Measurements from ENCODE around the gene CTDSP2. TPM values are rescaled to one million over a fixed set of nuclear protein-coding genes. Genes with fewer than 3 reads are reported as not detected.
A peak's percentile ranks its signal among the peaks of the same experiment; 100 is the strongest.

CTDSP2 gene
- total RNA-seq, 1 donor from 2014 or later, result 129 TPM

GRCh38 chr12:57877876-57878275 is 31.3 kb upstream of the CTDSP2 start:
- peaks cover 8 to 32% of the 10 kb centered on the region in 2 donors for H3K4me1 ChIP-seq
- H3K9me3 ChIP-seq, result no peaks in the 10 kb centered on the region
- intact Hi-C loops (cut with DNase I), result no loop called here
- H3K27ac ChIP-seq, result peak overlapping the region in 1 of 2 donors; percentile 56
- no peak for TF ChIP-seq CTCF (IDR thresholded peaks at IDR 0.05)
- DNase-seq (ENCODE audit: low spot score in 2 of 2), result no peak
- H3K27me3 ChIP-seq, result no peaks in the 10 kb centered on the region
- no peak overlapping the region for H3K4me3 ChIP-seq
- no peaks in the 10 kb centered on the region for H3K36me3 ChIP-seq

- DNase-seq (ENCODE audit: low spot score in 2 of 2), result no peak
- H3K36me3 ChIP-seq, result no peaks in the 10 kb centered on the region
- intact Hi-C loops (cut with DNase I), result no loop called here
- no peak for TF ChIP-seq CTCF (IDR thresholded peaks at IDR 0.05)
- H3K9me3 ChIP-seq, result no peaks in the 10 kb centered on the region
- H3K4me1 ChIP-seq, result peaks cover 8 to 32% of the 10 kb centered on the region in 2 donors
- H3K27ac ChIP-seq, result peak overlapping the region; percentile 65 to 76
- no peaks in the 10 kb centered on the region for H3K27me3 ChIP-seq
- peak overlapping the region in 1 of 2 donors; percentile 34 for H3K4me3 ChIP-seq
Observed at GRCh38 chr12:57875753-57876547, 29.4 kb upstream of the CTDSP2 start.

- Histone ChIP-seq H3K27ac (peak overlapping the region; percentile 57 to 68), H3K9me3 (no peaks in the 10 kb centered on the region), H3K4me3 (no peak overlapping the region), H3K36me3 (no peaks in the 10 kb centered on the region), H3K4me1 (peaks cover 11 to 38% of the 10 kb centered on the region in 2 donors), H3K27me3 (no peaks in the 10 kb centered on the region)
- no peak for DNase-seq (ENCODE audit: low spot score in 2 of 2)
- intact Hi-C loops (cut with DNase I), result no loop called here
- TF ChIP-seq CTCF (IDR thresholded peaks at IDR 0.05), result no peak
Observed at GRCh38 chr12:57874166-57875108, 27.9 kb upstream of the CTDSP2 start.

GRCh38 chr12:57872362-57872761 is 25.8 kb upstream of the CTDSP2 start:
- Histone ChIP-seq H3K27ac (no peak overlapping the region), H3K36me3 (no peaks in the 10 kb centered on the region), H3K27me3 (no peaks in the 10 kb centered on the region), H3K4me3 (no peak overlapping the region), H3K4me1 (peaks cover 14 to 53% of the 10 kb centered on the region in 2 donors), H3K9me3 (no peaks in the 10 kb centered on the region)
- intact Hi-C loops (cut with DNase I), result no loop called here
- TF ChIP-seq CTCF (IDR thresholded peaks at IDR 0.05), result no peak
- DNase-seq (ENCODE audit: low spot score in 2 of 2), result no peak

- Histone ChIP-seq H3K36me3 (no peaks in the 10 kb centered on the region), H3K4me1 (peaks cover 8 to 40% of the 10 kb centered on the region in 2 donors), H3K27me3 (no peaks in the 10 kb centered on the region), H3K4me3 (no peak overlapping the region), H3K27ac (peak overlapping the region; percentile 84 to 86), H3K9me3 (no peaks in the 10 kb centered on the region)
- no peak for TF ChIP-seq CTCF (IDR thresholded peaks at IDR 0.05)
- intact Hi-C loops (cut with DNase I), result no loop called here
- no peak for DNase-seq (ENCODE audit: low spot score in 2 of 2)
Observed at GRCh38 chr12:57869927-57870318, 23.4 kb upstream of the CTDSP2 start.
